C4-2B (cell line): ENCODE measurements around the gene KRT9.

Experiments used
- CTCF ChIP-seq: fragments of 450-650 bp; conservative IDR thresholded peaks from 2 replicates; pipeline ENCODE4 v1.5.1; 2017; ENCODE audit warnings: mild to moderate bottlenecking
- ZFX ChIP-seq: fragments of 450-650 bp; IDR thresholded peaks from 2 replicates; pipeline ENCODE4 v1.6.1; 2017

- TF ChIP-seq CTCF (no peak), ZFX (no peak)
Observed at GRCh38 chr17:41551365-41551764, 20.5 kb downstream of the KRT9 start.
